Neural cell (in vitro differentiated cells): ENCODE results near the gene FLAD1. TPM values are rescaled to one million over a fixed set of nuclear protein-coding genes. Genes with fewer than 3 reads are reported as not detected.

ENCODE experiments used
- H2AFZ ChIP-seq: fragments of 200-600, 300-800 bp; sonication (generic), shearing (Covaris generic); 2 replicates; pipeline ENCODE4 v1.6.0; 2014; ENCODE audit warnings: low read depth, mild to moderate bottlenecking, antibody characterized with exemption, low read length, moderate library complexity
- H3F3A ChIP-seq: fragments of 200-600 bp; shearing (Covaris generic); 2 replicates; pipeline ENCODE4 v1.6.1; 2016; ENCODE audit warnings: mild to moderate bottlenecking, moderate library complexity, mixed read lengths, antibody characterized with exemption, low read length; ENCODE audit not compliant: insufficient read depth, poor library complexity, severe bottlenecking
- H3K27ac ChIP-seq: fragments of 200-600, 300-800 bp; sonication (generic), shearing (Covaris generic); 2 replicates; pipeline ENCODE4 v1.5.1; 2014; ENCODE audit warnings: mild to moderate bottlenecking, low read length, moderate library complexity
- H3K27me3 ChIP-seq: fragments of 300-800, 200-600 bp; sonication (generic), shearing (Covaris generic); 2 replicates; pipeline ENCODE4 v1.6.0; 2014; ENCODE audit warnings: mild to moderate bottlenecking, low read depth, low read length, moderate library complexity; ENCODE audit not compliant: insufficient read depth
- H3K36me3 ChIP-seq: fragments of 300-800, 200-600 bp; sonication (generic), shearing (Covaris generic); 2 replicates; pipeline ENCODE4 v1.5.1; 2014; ENCODE audit warnings: mild to moderate bottlenecking, antibody characterized with exemption, low read length, moderate library complexity; ENCODE audit not compliant: insufficient read depth
- H3K4me2 ChIP-seq: fragments of 300-800, 200-600 bp; sonication (generic), shearing (Covaris generic); 2 replicates; pipeline ENCODE4 v1.6.0; 2014; ENCODE audit warnings: mild to moderate bottlenecking, low read length
- H3K4me3 ChIP-seq: fragments of 300-800, 200-600 bp; sonication (generic), shearing (Covaris generic); 2 replicates; pipeline ENCODE4 v1.5.1; 2014; ENCODE audit warnings: mild to moderate bottlenecking, low read length, moderate library complexity
- H3K79me2 ChIP-seq: fragments of 200-600 bp; shearing (Covaris generic); replicated peaks from 2 replicates; pipeline ENCODE4 v1.6.0; 2014; ENCODE audit warnings: mild to moderate bottlenecking, low read length, moderate library complexity; ENCODE audit not compliant: insufficient read depth
- H3K9ac ChIP-seq: fragments of 300-800, 200-600 bp; sonication (generic), shearing (Covaris generic); 2 replicates; pipeline ENCODE4 v1.6.1; 2016; ENCODE audit warnings: mild to moderate bottlenecking, low read length, mixed read lengths
- H3K9me2 ChIP-seq: fragments of 200-600 bp; shearing (Covaris generic); 2 replicates; pipeline ENCODE4 v1.6.1; 2016; ENCODE audit warnings: mild to moderate bottlenecking, low read length, mixed read lengths; ENCODE audit not compliant: insufficient read depth
- H3K9me3 ChIP-seq: fragments of 200-600, 300-800 bp; sonication (generic), shearing (Covaris generic); 2 replicates; pipeline ENCODE4 v1.6.1; 2016; ENCODE audit warnings: mild to moderate bottlenecking, mixed run types, low read length, moderate library complexity, mixed read lengths
- H4K20me1 ChIP-seq: fragments of 200-600 bp; shearing (Covaris generic); 2 replicates; pipeline ENCODE4 v1.6.1; 2016; ENCODE audit warnings: mild to moderate bottlenecking, mixed run types; ENCODE audit not compliant: insufficient read depth
- CTCF ChIP-seq: fragments of 450-650 bp; IDR thresholded peaks from 2 replicates; pipeline ENCODE4 v1.5.1; 2014; ENCODE audit warnings: antibody characterized with exemption, mild to moderate bottlenecking, moderate library complexity; ENCODE audit not compliant: poor library complexity, severe bottlenecking
- EP300 ChIP-seq: fragments of 450-650 bp; conservative IDR thresholded peaks from 2 replicates; pipeline ENCODE4 v1.6.1; 2014; ENCODE audit warnings: antibody characterized with exemption, mild to moderate bottlenecking, moderate library complexity; ENCODE audit not compliant: poor library complexity, severe bottlenecking
- EZH2 ChIP-seq: fragments of 200-600, 300-800 bp; shearing (Covaris generic), sonication (generic); IDR thresholded peaks from 2 replicates; pipeline ENCODE4 v1.6.1; 2014; ENCODE audit warnings: antibody characterized with exemption, low read length, borderline replicate concordance, mild to moderate bottlenecking; ENCODE audit not compliant: insufficient read depth, poor library complexity, severe bottlenecking
- MXI1 ChIP-seq: fragments of 450-650 bp; conservative IDR thresholded peaks from 2 replicates; pipeline ENCODE4 v1.6.1; 2014; ENCODE audit warnings: antibody characterized with exemption, mild to moderate bottlenecking; ENCODE audit not compliant: poor library complexity, severe bottlenecking
- POLR2AphosphoS5 ChIP-seq: IDR thresholded peaks from 2 replicates; pipeline ENCODE4 v1.6.1; 2012
- RAD21 ChIP-seq: fragments of 450-650 bp; conservative IDR thresholded peaks from 2 replicates; pipeline ENCODE4 v1.6.1; 2014; ENCODE audit warnings: antibody characterized with exemption, mild to moderate bottlenecking, moderate library complexity
- SMC3 ChIP-seq: fragments of 450-650 bp; conservative IDR thresholded peaks from 2 replicates; pipeline ENCODE4 v1.6.1; 2014; ENCODE audit warnings: antibody characterized with exemption, mild to moderate bottlenecking, moderate library complexity; ENCODE audit not compliant: poor library complexity
- TAF1 ChIP-seq: IDR thresholded peaks from 2 replicates; pipeline ENCODE4 v1.6.1; 2012; ENCODE audit warnings: low read depth
- polyA plus RNA-seq: library from polyadenylated mRNA; depleted of rRNA; stranded (reverse); fragments of >200 nt; gene quantifications from 2 replicates; pipeline ENCODE4 v1.2.3, GENCODE V29; 2014
- TF ChIP-seq, protein P1 (sequence below): IDR thresholded peaks from 2 replicates; pipeline ENCODE4 v1.6.1; 2012; ENCODE audit warnings: borderline replicate concordance

FLAD1 gene
- polyA plus RNA-seq, 1 donor from 2014 or later = 68.6 TPM

DNA sequence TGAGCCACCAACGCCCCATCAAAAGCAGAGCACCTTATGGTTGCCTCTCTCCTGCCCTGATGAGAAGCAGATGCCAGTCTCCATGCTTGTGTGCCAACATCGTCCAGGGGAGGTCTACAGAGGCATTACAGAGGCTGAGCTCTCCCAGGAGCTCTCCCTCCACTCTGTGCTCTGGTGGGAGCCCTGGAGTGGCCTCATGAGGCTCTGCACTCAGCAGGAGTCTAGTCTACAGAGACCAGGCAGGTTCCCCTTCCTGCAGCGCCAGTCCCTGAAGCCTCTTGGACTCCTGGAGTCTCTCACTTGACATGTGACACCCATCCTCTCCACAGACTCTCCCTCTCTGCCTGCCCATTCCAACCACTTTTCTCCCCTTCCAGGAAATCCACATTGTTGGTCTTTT, 53.9 kb downstream of the FLAD1 start:
- Histone ChIP-seq H3K9ac (no peak overlapping the region), H3K9me3 (no peaks in the 10 kb centered on the region), H3K27ac (no peak overlapping the region), H3K27me3 (no peaks in the 10 kb centered on the region), H3K4me3 (no peak overlapping the region), H3K79me2 (no peaks in the 10 kb centered on the region), H4K20me1 (no peaks in the 10 kb centered on the region), H3K36me3 (no peaks in the 10 kb centered on the region), H3F3A (no peaks in the 10 kb centered on the region), H2AFZ (no peak overlapping the region), H3K9me2 (no peaks in the 10 kb centered on the region), H3K4me2 (no peak overlapping the region)
- TF ChIP-seq EZH2 = no peak
- TF ChIP-seq RAD21 = no peak
- no peak for TF ChIP-seq CTCF
- TF ChIP-seq, protein P1, sequence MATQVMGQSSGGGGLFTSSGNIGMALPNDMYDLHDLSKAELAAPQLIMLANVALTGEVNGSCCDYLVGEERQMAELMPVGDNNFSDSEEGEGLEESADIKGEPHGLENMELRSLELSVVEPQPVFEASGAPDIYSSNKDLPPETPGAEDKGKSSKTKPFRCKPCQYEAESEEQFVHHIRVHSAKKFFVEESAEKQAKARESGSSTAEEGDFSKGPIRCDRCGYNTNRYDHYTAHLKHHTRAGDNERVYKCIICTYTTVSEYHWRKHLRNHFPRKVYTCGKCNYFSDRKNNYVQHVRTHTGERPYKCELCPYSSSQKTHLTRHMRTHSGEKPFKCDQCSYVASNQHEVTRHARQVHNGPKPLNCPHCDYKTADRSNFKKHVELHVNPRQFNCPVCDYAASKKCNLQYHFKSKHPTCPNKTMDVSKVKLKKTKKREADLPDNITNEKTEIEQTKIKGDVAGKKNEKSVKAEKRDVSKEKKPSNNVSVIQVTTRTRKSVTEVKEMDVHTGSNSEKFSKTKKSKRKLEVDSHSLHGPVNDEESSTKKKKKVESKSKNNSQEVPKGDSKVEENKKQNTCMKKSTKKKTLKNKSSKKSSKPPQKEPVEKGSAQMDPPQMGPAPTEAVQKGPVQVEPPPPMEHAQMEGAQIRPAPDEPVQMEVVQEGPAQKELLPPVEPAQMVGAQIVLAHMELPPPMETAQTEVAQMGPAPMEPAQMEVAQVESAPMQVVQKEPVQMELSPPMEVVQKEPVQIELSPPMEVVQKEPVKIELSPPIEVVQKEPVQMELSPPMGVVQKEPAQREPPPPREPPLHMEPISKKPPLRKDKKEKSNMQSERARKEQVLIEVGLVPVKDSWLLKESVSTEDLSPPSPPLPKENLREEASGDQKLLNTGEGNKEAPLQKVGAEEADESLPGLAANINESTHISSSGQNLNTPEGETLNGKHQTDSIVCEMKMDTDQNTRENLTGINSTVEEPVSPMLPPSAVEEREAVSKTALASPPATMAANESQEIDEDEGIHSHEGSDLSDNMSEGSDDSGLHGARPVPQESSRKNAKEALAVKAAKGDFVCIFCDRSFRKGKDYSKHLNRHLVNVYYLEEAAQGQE = no peak
- TF ChIP-seq SMC3 = no peak
- TF ChIP-seq TAF1 = no peak
- TF ChIP-seq MXI1 = no peak
- no peak for TF ChIP-seq EP300
- no peak for TF ChIP-seq POLR2AphosphoS5

DNA sequence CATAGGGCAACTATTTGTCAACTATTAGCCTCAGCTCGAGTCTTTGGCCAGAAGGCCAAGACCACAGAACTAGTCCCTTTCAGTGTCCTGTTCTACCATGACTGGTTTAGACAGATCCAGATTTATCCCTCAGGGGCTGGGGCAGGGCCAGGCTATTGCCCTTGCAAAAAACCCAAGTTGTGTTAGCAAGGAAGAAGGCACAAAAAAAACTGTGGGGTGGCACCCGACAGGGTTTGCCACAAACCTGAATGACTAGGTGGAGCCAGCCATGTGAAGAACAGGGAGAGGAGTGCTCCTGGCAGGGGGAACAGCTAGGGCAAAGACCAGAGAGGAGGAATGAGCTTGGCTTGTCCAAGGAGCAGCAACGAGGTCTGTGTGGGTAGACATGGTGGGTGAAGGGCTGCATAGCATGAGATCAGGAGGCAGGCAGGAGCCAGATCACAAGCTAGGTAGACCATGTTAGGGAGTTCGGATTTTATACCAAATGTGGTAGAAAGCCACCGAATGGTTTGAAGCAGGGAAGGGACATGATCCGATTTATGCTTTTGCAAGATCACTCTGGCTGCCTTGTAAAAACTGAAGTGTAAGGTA, 54.8 kb downstream of the FLAD1 start:
- no peaks in the 10 kb centered on the region for H3F3A ChIP-seq
- H3K4me3 ChIP-seq = no peak overlapping the region
- H3K9ac ChIP-seq = no peak overlapping the region
- no peak overlapping the region for H3K4me2 ChIP-seq
- no peaks in the 10 kb centered on the region for H3K9me3 ChIP-seq
- no peaks in the 10 kb centered on the region for H3K36me3 ChIP-seq
- H2AFZ ChIP-seq = no peak overlapping the region
- TF ChIP-seq EP300 = no peak
- TF ChIP-seq MXI1 = no peak
- TF ChIP-seq TAF1 = no peak
- TF ChIP-seq SMC3 = no peak
- no peak for TF ChIP-seq RAD21
- TF ChIP-seq, protein P1 = no peak
- TF ChIP-seq CTCF = no peak
- TF ChIP-seq EZH2 = no peak
- no peak for TF ChIP-seq POLR2AphosphoS5
- no peaks in the 10 kb centered on the region for H3K9me2 ChIP-seq
- no peaks in the 10 kb centered on the region for H4K20me1 ChIP-seq
- no peaks in the 10 kb centered on the region for H3K27me3 ChIP-seq
- H3K27ac ChIP-seq = no peak overlapping the region
- no peaks in the 10 kb centered on the region for H3K79me2 ChIP-seq
